ENCODE measurements around the gene PLEKHA6.

The PLEKHA6 gene

DNA sequence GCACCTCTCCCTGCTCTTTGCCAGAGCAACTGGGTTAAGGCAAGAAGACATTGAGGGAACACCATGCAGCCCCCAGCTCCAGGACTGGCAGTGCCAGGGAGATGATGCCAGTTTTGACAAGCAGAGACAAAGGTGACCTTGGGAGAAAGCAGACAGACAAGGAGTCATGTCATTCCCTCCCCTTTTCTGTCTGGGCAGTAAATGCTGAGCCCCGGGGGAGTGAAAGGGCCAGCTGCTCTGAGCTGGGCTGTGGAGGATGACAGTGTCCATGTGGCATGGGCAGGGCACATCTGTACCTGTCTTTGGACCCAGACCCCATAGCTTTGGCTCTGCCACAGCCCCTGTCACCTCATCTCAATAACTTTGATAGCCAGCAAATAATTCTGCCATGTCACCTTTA, 24.2 kb downstream of the PLEKHA6 start:
- no peak overlapping the region for H3K27ac ChIP-seq
- H3K9ac ChIP-seq: no peak overlapping the region
- TF ChIP-seq, protein P1, sequence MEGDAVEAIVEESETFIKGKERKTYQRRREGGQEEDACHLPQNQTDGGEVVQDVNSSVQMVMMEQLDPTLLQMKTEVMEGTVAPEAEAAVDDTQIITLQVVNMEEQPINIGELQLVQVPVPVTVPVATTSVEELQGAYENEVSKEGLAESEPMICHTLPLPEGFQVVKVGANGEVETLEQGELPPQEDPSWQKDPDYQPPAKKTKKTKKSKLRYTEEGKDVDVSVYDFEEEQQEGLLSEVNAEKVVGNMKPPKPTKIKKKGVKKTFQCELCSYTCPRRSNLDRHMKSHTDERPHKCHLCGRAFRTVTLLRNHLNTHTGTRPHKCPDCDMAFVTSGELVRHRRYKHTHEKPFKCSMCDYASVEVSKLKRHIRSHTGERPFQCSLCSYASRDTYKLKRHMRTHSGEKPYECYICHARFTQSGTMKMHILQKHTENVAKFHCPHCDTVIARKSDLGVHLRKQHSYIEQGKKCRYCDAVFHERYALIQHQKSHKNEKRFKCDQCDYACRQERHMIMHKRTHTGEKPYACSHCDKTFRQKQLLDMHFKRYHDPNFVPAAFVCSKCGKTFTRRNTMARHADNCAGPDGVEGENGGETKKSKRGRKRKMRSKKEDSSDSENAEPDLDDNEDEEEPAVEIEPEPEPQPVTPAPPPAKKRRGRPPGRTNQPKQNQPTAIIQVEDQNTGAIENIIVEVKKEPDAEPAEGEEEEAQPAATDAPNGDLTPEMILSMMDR (conservative IDR thresholded peaks at IDR 0.05; ENCODE audit: low read depth, low read length): no peak
- no peaks in the 10 kb centered on the region for H3K4me1 ChIP-seq (ENCODE audit: low read depth, poor library complexity, severe bottlenecking)
- no peak overlapping the region for H3K4me3 ChIP-seq (IDR thresholded peaks at IDR 0.05; ENCODE audit: insufficient read depth, low read depth, low read length)
- no peak overlapping the region for H2AFZ ChIP-seq (ENCODE audit: low read depth)
- no peaks in the 10 kb centered on the region for H3K36me3 ChIP-seq (ENCODE audit: insufficient read depth)
- H3K4me2 ChIP-seq: no peak overlapping the region
- no peaks in the 10 kb centered on the region; the same call in 1 of the 2 replicates for H3K27me3 ChIP-seq (ENCODE audit: insufficient read depth, low read depth)
- H4K20me1 ChIP-seq (ENCODE audit: insufficient read depth): no peaks in the 10 kb centered on the region
- no peaks in the 10 kb centered on the region for H3K79me2 ChIP-seq (ENCODE audit: insufficient read depth, low read depth)

DNA sequence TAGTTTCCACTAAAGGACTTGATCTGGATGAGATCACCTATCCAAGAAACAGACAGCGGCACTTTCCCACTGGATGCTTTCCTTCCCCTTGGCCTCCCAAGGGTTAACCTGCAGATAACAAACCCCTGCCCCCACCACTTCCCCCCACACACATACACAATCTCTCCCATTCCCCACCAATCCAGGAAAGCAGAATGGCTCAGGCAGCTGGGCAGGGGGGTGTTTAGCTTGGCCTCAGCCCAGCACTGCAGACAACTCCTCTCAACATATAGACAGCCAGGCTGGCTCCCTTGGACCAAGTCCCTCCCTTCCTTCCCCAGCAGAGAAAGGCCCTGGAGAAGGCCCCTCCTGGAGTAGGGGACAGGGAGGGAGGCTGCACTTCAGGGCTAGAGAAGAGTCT, 24.6 kb downstream of the PLEKHA6 start:
- no peaks in the 10 kb centered on the region for H3K79me2 ChIP-seq (ENCODE audit: insufficient read depth, low read depth)
- TF ChIP-seq, protein P1 (conservative IDR thresholded peaks at IDR 0.05; ENCODE audit: low read depth, low read length): no peak

DNA sequence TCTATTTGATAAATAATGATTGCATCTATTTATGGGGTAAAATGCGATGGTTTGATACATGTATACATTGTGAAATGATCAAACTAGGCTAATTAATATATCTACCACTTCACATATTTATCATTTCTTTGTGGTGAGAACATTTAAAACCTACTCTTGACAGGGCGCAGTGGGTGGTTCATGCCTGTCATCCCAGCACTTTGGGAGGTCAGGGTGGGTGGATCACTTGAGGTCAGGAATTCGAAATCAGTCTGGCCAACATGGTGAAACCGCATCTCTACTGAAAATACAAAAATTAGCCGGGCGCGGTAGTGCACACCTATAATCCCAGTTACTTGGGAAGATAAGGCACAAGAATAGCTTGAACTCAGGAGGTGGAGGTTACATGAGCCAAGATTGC, 25.3 kb downstream of the PLEKHA6 start:
- H3K79me2 ChIP-seq (ENCODE audit: insufficient read depth, low read depth): no peaks in the 10 kb centered on the region
- H3K27me3 ChIP-seq (ENCODE audit: insufficient read depth, low read depth): no peaks in the 10 kb centered on the region; the same call in 1 of the 2 replicates
- TF ChIP-seq, protein P1 (conservative IDR thresholded peaks at IDR 0.05; ENCODE audit: low read depth, low read length): no peak
- no peak overlapping the region for H3K27ac ChIP-seq
- no peaks in the 10 kb centered on the region for H3K36me3 ChIP-seq (ENCODE audit: insufficient read depth)
- no peaks in the 10 kb centered on the region for H3K4me1 ChIP-seq (ENCODE audit: low read depth, poor library complexity, severe bottlenecking)
- H2AFZ ChIP-seq (ENCODE audit: low read depth): no peak overlapping the region
- H4K20me1 ChIP-seq (ENCODE audit: insufficient read depth): no peaks in the 10 kb centered on the region
- H3K4me3 ChIP-seq (IDR thresholded peaks at IDR 0.05; ENCODE audit: insufficient read depth, low read depth, low read length): no peak overlapping the region
- H3K9ac ChIP-seq: no peak overlapping the region
- no peak overlapping the region for H3K4me2 ChIP-seq

More for the DNA sequence above, 24.6 kb downstream of the PLEKHA6 start:
- H3K9ac ChIP-seq: no peak overlapping the region
- no peaks in the 10 kb centered on the region for H3K4me1 ChIP-seq (ENCODE audit: low read depth, poor library complexity, severe bottlenecking)
- H3K4me2 ChIP-seq: no peak overlapping the region
- no peak overlapping the region for H3K27ac ChIP-seq
- no peak overlapping the region for H3K4me3 ChIP-seq (IDR thresholded peaks at IDR 0.05; ENCODE audit: insufficient read depth, low read depth, low read length)
- H4K20me1 ChIP-seq (ENCODE audit: insufficient read depth): no peaks in the 10 kb centered on the region
- no peak overlapping the region for H2AFZ ChIP-seq (ENCODE audit: low read depth)
- H3K27me3 ChIP-seq (ENCODE audit: insufficient read depth, low read depth): no peaks in the 10 kb centered on the region; the same call in 1 of the 2 replicates
- H3K36me3 ChIP-seq (ENCODE audit: insufficient read depth): no peaks in the 10 kb centered on the region

DNA sequence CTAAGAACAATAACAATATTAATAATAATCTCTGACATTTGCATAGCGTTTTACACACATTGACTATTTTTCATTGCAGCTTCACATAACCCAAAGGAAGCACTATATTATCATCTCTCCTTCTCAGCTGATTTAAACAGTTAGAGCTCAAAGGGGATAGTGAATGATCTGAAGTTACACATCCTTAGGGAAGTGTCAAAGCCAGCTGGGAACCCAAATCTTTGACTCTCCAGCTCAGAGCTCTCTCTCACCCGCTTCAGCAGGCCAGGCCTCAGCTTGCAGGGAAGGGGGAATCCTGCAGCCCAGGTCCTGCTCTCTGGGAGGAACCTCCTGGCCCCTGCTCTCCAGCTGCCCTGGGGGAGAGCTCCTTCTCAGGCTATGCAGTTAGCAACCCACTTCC, 26.3 kb downstream of the PLEKHA6 start:
- Histone ChIP-seq H3K79me2 (ENCODE audit: insufficient read depth, low read depth) (no peaks in the 10 kb centered on the region), H2AFZ (ENCODE audit: low read depth) (no peak overlapping the region), H4K20me1 (ENCODE audit: insufficient read depth) (no peaks in the 10 kb centered on the region), H3K27ac (no peak overlapping the region), H3K27me3 (ENCODE audit: insufficient read depth, low read depth) (no peaks in the 10 kb centered on the region), H3K36me3 (ENCODE audit: insufficient read depth) (no peaks in the 10 kb centered on the region), H3K4me2 (no peak overlapping the region), H3K9ac (no peak overlapping the region), H3K4me1 (ENCODE audit: low read depth, poor library complexity, severe bottlenecking) (no peaks in the 10 kb centered on the region), H3K4me3 (IDR thresholded peaks at IDR 0.05; ENCODE audit: insufficient read depth, low read depth, low read length) (no peak overlapping the region)
- TF ChIP-seq, protein P1 (conservative IDR thresholded peaks at IDR 0.05; ENCODE audit: low read depth, low read length): no peak

All from KMS-11 (cell line).